ENCODE measurements around the gene FMR1NB. TPM values are rescaled to one million over a fixed set of nuclear protein-coding genes. Genes with fewer than 3 reads are reported as not detected.
A peak's percentile ranks its signal among the peaks of the same experiment; 100 is the strongest.

FMR1NB gene
- polyA plus RNA-seq (2013, experiment 1 of 2; ENCODE audit: insufficient read length), result not detected
- polyA plus RNA-seq (2013, experiment 2 of 2; ENCODE audit: insufficient read length), result not detected

GRCh38 chrX:147981038-147981752 lies at the start of gene FMR1NB:
TSS of gene FMR1NB (plus strand) at chrX:147981337. CDS start at chrX:147981403, 66 bp downstream.
- DNase-seq, result no peak

GRCh38 chrX:147933815-147934214 lies 47.3 kb upstream of the FMR1NB start:
- DNase-seq, result no peak

- no peak for DNase-seq
Measured at GRCh38 chrX:147935156-147935758, 45.9 kb upstream of the FMR1NB start.

- DNase-seq, result no peak
Measured at GRCh38 chrX:147945286-147945685, 35.9 kb upstream of the FMR1NB start.

GRCh38 chrX:147948531-147948930 lies 32.6 kb upstream of the FMR1NB start:
- DNase-seq, result no peak

GRCh38 chrX:147950352-147950751 lies 30.8 kb upstream of the FMR1NB start:
- DNase-seq, result no peak

- no peak for DNase-seq
Measured at GRCh38 chrX:147953976-147954375, 27.2 kb upstream of the FMR1NB start.

- DNase-seq, result no peak
Measured at GRCh38 chrX:147957291-147957690, 23.8 kb upstream of the FMR1NB start.

- peak; percentile 50 for DNase-seq
Measured at GRCh38 chrX:147958291-147958690, 22.8 kb upstream of the FMR1NB start.

- DNase-seq, result no peak
Measured at GRCh38 chrX:147960722-147961121, 20.4 kb upstream of the FMR1NB start.

GRCh38 chrX:147962476-147962875 lies 18.7 kb upstream of the FMR1NB start:
- DNase-seq, result no peak

GRCh38 chrX:147978931-147979330 lies 2.2 kb upstream of the FMR1NB start:
- DNase-seq, result no peak

GRCh38 chrX:148020329-148020728 lies 39.2 kb downstream of the FMR1NB start:
- DNase-seq, result no peak

GRCh38 chrX:148024425-148025148 lies 43.5 kb downstream of the FMR1NB start:
- no peak for DNase-seq

GRCh38 chrX:148035380-148035779 lies 54.2 kb downstream of the FMR1NB start:
- no peak for DNase-seq

- DNase-seq, result no peak
Measured at GRCh38 chrX:148037020-148037419, 55.9 kb downstream of the FMR1NB start.

- DNase-seq, result peak; percentile 29
Measured at GRCh38 chrX:148043271-148043855, 62.2 kb downstream of the FMR1NB start.

- no peak for DNase-seq
Measured at GRCh38 chrX:148047200-148047599, 66.1 kb downstream of the FMR1NB start.

- peak; percentile 41 for DNase-seq
Measured at GRCh38 chrX:148049441-148049840, 68.3 kb downstream of the FMR1NB start.

- no peak for DNase-seq
Measured at GRCh38 chrX:148051973-148052372, 70.8 kb downstream of the FMR1NB start.

- DNase-seq, result no peak
Measured at GRCh38 chrX:148067285-148067684, 86.1 kb downstream of the FMR1NB start.

- no peak for DNase-seq
Measured at GRCh38 chrX:148069759-148070503, 88.8 kb downstream of the FMR1NB start.
